Lung (tissue), 12 donors: ENCODE results near the gene TTC28. TPM values are rescaled to one million over a fixed set of nuclear protein-coding genes. Genes with fewer than 3 reads are reported as not detected.
"Not testable (repeated sequence)": the region's sequence is repeated elsewhere in the genome, so short reads cannot be mapped to it uniquely, and the experiment has no call there.

Experiments
- ATAC-seq: fragments of 200-7000 bp; cut with Tn5 transposase; one replicate; pipeline ENCODE4 v1.9.1; 2020; ENCODE audit warnings: moderate number of reproducible peaks; ENCODE audit not compliant: insufficient read depth, low FRiP score
- DNase-seq, 3 donors: peaks; one replicate each; pipeline ENCODE4 v3.0.0-alpha.2; 2013 to 2017
- H3K27ac ChIP-seq, 2 donors: one replicate each; pipeline ENCODE4 v1.5.1; 2013; ENCODE audit warnings: mild to moderate bottlenecking in 2 of 2, moderate library complexity in 2 of 2, control low read depth in 1 of 2, inconsistent platforms in 1 of 2, low read depth in 1 of 2, low read length in 1 of 2
- H3K27me3 ChIP-seq, 3 donors: one replicate each; pipeline ENCODE4 v1.5.1; 2013; ENCODE audit warnings: low read length in 2 of 3; ENCODE audit not compliant: control insufficient read depth in 3 of 3, insufficient read depth in 3 of 3
- H3K36me3 ChIP-seq, 4 donors: one replicate each; pipeline ENCODE4 v1.5.1; 2013; ENCODE audit warnings: low read length in 4 of 4, mild to moderate bottlenecking in 1 of 4, moderate library complexity in 1 of 4; ENCODE audit not compliant: control insufficient read depth in 4 of 4, insufficient read depth in 4 of 4
- H3K4me1 ChIP-seq, 5 donors: one replicate each; pipeline ENCODE4 v1.5.1; 2013; ENCODE audit warnings: low read length in 5 of 5, mild to moderate bottlenecking in 2 of 5, moderate library complexity in 1 of 5; ENCODE audit not compliant: control insufficient read depth in 5 of 5, insufficient read depth in 5 of 5
- H3K4me3 ChIP-seq: one replicate; pipeline ENCODE4 v1.5.1; 2013; ENCODE audit warnings: mild to moderate bottlenecking, control low read depth, moderate library complexity
- H3K9ac ChIP-seq, 2 donors: one replicate each; pipeline ENCODE4 v1.5.1; 2013; ENCODE audit warnings: low read length in 2 of 2, control low read depth in 1 of 2; ENCODE audit not compliant: insufficient read depth in 1 of 2
- H3K9me3 ChIP-seq, 4 donors: one replicate each; pipeline ENCODE4 v1.5.1; 2013; ENCODE audit warnings: low read length in 3 of 4, mild to moderate bottlenecking in 1 of 4, moderate library complexity in 1 of 4; ENCODE audit not compliant: control insufficient read depth in 4 of 4, insufficient read depth in 3 of 4
- CTCF ChIP-seq: IDR thresholded peaks from 2 replicates; pipeline ENCODE4 v1.5.1; 2012; ENCODE audit warnings: mild to moderate bottlenecking; ENCODE audit errors: control extremely low read depth, extremely low read depth
- WGBS, 2 donors: extraction: QIAGEN DNeasy Blood & Tissue Kit; methylation state at CpG; one replicate each; pipeline ENCODE4 v1.1.7; 2013; 5-methylcytosine and 5-hydroxymethylcytosine counted together
- polyA plus RNA-seq, 2 donors: library from polyadenylated mRNA; stranded (reverse); fragments of 200-250 nt; gene quantifications; one replicate each; pipeline ENCODE4 v1.2.1, GENCODE V29; 2013
- total RNA-seq, 2 donors: library from RNA; depleted of rRNA in 1 of 2; stranded (reverse); fragments of >200 nt in 1 of 2; gene quantifications; one replicate each; pipeline ENCODE4 v1.2.1, GENCODE V29; 2014 to 2021
- donor health status: control.
- donor health status: control.
- donor health status: Bipolar disorder and iron deficiency.
- donor health status: healthy.
- donor health status: DM: yes; HTN: yes; CAD: no.

TTC28 gene
- total and polyA plus RNA-seq, 4 donors, result 4.7 to 72.2 (median 24.8) TPM

GRCh38 chr22:28091486-28091885 is 588.2 kb downstream of the TTC28 start:
- H3K9me3 ChIP-seq, result no peaks in the 10 kb centered on the region
- H3K4me1 ChIP-seq, result peaks cover 0 to 35% (median 2%) of the 10 kb centered on the region in 5 donors
- WGBS, 2 donors, result 94 to 99% methylated on average over 6 of the region's 6 CpGs
- no peak for DNase-seq
- TF ChIP-seq CTCF, result no peak
- no peaks in the 10 kb centered on the region for H3K27me3 ChIP-seq
- no peak for ATAC-seq
- no peak overlapping the region for H3K9ac ChIP-seq
- H3K4me3 ChIP-seq, result no peak overlapping the region
- peaks cover 0 to 5% (median 4%) of the 10 kb centered on the region in 4 donors for H3K36me3 ChIP-seq
- no peak overlapping the region for H3K27ac ChIP-seq

GRCh38 chr22:28089541-28089940 is 590.1 kb downstream of the TTC28 start:
- not testable (repeated sequence) for H3K4me3 ChIP-seq, DNase-seq, H3K27ac ChIP-seq, H3K9me3 ChIP-seq, H3K27me3 ChIP-seq, H3K9ac ChIP-seq, H3K36me3 ChIP-seq, ATAC-seq
- peaks cover 0 to 17% (median 2%) of the 10 kb centered on the region in 5 donors for H3K4me1 ChIP-seq
- 98 to 99% methylated on average over 5 of the region's 5 CpGs for WGBS, 2 donors

- Histone ChIP-seq H3K9me3 (no peaks in the 10 kb centered on the region), H3K36me3 (peaks cover 0 to 2% (median under 1%) of the 10 kb centered on the region in 4 donors), H3K9ac (no peak overlapping the region), H3K27me3 (no peaks in the 10 kb centered on the region), H3K4me1 (peaks cover 0 to 20% (median 11%) of the 10 kb centered on the region in 5 donors), H3K27ac (no peak overlapping the region), H3K4me3 (no peak overlapping the region)
- DNase-seq, result no peak
- 72 to 87% methylated on average over 3 of the region's 3 CpGs for WGBS, 2 donors
- ATAC-seq, result no peak
- no peak for TF ChIP-seq CTCF
These were observed 602.5 kb downstream of the TTC28 start for GRCh38 chr22:28077166-28077565.

GRCh38 chr22:28075358-28075981 is 604.2 kb downstream of the TTC28 start:
- peak; percentile 34 for ATAC-seq
- Histone ChIP-seq H3K9ac (no peak overlapping the region), H3K27ac (peak overlapping the region; percentile 67 to 72), H3K36me3 (peaks cover 0 to 6% (median 3%) of the 10 kb centered on the region in 4 donors), H3K4me1 (peaks cover 0 to 20% (median 11%) of the 10 kb centered on the region in 5 donors), H3K9me3 (no peaks in the 10 kb centered on the region), H3K27me3 (no peaks in the 10 kb centered on the region), H3K4me3 (no peak overlapping the region)
- DNase-seq, result peak; percentile 55 to 81 (median 66)
- no peak for TF ChIP-seq CTCF
- WGBS, 2 donors, result 59 to 89% methylated on average over 6 of the region's 6 CpGs
